ENCODE measurements around the gene FXN.
"Not testable (repeated sequence)": the region's sequence is repeated elsewhere in the genome, so short reads cannot be mapped to it uniquely, and the experiment has no call there.

Gene FXN

DNA sequence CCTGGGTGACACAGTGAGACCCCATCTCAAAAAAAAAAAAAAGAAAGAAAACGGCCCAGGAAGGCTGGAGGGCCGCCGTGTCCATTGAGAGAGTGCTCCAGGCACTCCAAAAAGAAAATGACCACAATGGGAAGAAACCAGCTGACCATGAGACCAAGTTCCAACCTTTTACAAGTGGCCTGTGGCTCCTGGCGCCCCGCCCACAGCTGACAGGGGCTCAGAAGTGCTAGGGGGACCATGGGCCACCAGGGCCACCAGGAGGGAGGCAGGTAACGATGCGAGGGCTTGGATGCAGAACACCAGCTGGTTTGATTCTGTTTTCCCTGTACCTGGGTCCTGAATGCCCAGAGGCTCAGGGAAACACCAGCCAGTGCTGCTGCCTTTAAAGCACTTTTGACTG, 34.6 kb downstream of the FXN start:
- DNase-seq (ENCODE audit: low read depth): no peak

DNA sequence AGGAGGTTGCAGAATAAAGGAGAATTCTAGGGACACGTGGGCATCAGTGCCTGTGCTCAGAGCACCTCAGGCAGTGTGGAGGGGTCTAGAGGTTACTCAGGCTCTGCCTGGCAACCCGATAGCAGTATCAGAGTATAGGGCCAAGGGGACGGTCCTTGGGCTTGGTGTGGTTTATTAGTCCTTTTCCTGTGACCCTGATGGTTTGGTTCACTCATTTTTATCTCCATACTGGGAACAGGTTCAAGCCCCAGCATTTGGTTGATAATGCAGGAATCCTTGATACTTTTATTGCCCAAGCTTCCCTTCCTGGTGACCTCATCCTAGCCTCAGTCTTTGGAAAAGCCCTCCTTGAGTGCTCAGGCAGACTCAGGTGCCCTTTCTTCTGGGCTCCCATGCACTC, 35.5 kb downstream of the FXN start:
- no peak for DNase-seq (ENCODE audit: low read depth)

DNA sequence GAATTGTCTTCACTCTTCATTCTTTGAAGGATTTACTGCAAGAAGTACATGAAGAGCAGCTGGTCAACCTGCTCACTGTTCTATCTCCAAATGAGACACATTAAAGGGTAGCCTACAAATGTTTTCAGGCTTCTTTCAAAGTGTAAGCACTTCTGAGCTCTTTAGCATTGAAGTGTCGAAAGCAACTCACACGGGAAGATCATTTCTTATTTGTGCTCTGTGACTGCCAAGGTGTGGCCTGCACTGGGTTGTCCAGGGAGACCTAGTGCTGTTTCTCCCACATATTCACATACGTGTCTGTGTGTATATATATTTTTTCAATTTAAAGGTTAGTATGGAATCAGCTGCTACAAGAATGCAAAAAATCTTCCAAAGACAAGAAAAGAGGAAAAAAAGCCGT, 37.6 kb downstream of the FXN start:
- DNase-seq (ENCODE audit: low read depth): no peak

DNA sequence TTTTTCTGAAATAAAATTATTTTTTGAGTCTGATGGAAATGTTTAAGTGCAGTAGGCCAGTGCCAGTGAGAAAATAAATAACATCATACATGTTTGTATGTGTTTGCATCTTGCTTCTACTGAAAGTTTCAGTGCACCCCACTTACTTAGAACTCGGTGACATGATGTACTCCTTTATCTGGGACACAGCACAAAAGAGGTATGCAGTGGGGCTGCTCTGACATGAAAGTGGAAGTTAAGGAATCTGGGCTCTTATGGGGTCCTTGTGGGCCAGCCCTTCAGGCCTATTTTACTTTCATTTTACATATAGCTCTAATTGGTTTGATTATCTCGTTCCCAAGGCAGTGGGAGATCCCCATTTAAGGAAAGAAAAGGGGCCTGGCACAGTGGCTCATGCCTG, 39.2 kb downstream of the FXN start:
- DNase-seq (ENCODE audit: low read depth): no peak

DNA sequence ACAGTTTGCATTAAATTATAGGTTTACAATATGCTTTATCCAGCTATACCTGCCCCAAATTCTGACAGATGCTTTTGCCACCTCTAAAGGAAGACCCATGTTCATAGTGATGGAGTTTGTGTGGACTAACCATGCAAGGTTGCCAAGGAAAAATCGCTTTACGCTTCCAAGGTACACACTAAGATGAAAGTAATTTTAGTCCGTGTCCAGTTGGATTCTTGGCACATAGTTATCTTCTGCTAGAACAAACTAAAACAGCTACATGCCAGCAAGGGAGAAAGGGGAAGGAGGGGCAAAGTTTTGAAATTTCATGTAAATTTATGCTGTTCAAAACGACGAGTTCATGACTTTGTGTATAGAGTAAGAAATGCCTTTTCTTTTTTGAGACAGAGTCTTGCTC, 41.0 kb downstream of the FXN start:
- DNase-seq (ENCODE audit: low read depth): no peak

DNA sequence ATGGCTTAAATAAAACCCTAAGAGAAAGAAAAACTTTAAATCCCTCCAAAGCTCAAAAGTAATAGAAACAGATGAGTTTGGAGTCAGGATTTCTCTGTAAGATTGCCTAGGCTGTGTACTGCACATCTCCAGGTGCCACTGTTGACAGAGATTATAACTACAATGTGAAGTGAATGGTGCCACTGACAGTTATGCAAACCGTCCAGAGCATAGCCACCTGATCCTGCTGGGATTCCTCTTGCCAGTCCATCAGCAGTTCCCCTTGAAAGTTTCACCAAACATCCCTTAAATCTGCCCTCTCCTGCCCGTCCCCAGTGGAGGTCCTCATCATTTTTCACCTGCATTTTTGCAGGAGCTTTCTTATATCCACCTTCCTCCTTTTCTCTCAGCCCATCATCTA, 42.5 kb downstream of the FXN start:
- no peak for DNase-seq (ENCODE audit: low read depth)

DNA sequence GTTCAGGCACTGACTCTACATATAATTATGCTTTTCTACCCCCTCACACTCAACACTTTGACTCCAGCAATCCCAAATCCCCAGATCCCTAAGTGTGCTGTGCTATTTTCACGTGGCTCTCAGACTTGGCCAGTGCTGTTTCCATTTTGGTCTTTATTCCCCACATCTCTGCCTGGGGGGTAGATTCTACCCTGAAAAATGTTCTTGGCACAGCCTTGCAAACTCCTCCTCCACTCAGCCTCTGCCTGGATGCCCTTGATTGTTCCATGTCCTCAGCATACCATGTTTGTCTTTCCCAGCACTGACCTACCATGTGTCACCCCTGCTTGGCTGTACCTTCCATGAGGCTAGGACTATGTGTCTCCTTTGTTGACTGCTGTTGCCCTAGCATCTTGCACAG, 43.0 kb downstream of the FXN start:
- no peak for DNase-seq (ENCODE audit: low read depth)

DNA sequence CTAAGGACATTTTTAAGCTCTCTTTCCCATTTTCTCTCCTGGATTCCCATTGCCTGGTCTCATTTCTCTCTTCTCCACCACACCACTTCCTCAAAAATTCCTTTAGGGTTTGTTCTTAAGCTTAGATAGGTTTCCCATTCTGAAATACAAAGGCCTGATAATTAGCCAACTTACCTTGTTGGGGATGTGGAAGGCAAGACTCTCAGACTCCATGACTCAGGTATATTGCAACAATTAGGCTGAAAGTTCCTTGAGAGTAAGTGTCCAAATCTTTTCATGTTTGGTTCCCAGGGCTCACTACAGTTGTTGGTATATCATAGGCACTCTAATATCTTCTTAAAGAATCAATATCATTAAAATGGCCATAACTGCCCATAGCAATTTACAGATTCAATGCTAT, 43.6 kb downstream of the FXN start:
- DNase-seq (ENCODE audit: low read depth): no peak

DNA sequence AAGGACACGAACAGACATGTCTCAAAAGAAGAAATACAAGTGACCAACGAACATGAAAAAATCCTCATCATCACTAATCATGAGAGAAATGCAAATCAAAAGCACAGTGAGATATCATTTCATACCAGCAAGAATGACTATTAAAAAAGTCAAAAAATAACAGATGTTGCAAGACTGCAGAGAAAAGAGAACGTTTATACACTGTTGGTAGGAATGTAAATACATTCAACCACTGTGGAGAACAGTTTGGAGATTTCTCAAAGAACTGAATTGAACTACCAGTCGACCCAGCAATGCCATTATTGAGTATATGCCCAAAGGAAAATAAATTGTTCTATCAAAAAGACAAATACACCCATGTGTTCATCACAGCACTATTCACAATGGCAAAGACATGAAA, 45.7 kb downstream of the FXN start:
- no peak for DNase-seq (ENCODE audit: low read depth)

DNA sequence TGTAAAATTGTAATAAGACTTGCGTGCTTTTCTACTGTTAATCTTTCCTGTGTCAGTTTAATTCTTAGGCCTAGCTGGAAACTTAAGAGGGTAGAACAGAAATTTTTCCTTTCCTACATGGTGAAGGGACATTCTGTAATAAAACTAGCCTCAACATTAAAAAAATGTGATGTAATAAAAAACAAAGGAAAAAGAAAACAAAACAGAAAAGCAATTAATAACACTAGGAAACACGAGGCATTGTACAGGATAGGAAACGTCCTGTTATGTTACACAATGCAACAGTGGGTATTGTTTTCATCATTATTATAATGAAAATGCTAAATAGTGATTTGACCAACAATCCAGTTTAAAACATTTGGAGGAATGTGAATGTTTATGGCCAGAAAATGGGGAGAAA, 47.8 kb downstream of the FXN start:
- DNase-seq (ENCODE audit: low read depth): no peak

DNA sequence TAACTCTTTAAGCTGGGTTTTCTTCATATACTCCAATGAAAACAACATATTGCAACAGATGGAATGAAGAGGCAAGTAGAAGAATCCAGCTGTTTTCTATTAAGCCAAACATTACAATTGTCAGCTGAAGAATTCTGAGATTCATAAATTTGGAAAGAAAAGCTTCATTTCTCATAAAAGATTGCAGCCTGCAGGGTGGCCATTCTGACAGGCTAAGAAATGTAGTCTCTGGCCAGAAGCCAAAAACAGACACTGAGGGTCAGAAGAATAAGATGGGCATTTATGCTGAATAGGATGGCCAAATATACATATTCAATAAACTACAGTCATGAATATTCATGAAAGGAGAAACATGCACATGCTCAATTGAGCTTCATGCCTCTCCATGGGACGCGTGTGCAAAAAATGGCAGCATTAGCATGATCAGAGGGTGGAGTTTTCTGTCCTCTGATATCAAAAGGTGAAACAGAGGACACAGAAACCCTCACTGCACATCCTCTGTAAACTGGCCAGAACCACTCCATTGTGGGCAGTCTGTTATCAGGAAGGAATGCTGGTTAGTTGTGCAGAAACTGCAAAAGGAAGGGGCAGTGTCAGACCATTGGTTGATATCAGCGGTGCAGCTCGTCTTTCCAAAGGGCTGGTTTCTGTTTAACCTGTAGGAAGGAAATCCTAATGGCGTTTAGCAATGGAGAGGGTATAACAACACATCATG, 50.2 kb downstream of the FXN start:
- DNase-seq (ENCODE audit: low read depth): no peak

DNA sequence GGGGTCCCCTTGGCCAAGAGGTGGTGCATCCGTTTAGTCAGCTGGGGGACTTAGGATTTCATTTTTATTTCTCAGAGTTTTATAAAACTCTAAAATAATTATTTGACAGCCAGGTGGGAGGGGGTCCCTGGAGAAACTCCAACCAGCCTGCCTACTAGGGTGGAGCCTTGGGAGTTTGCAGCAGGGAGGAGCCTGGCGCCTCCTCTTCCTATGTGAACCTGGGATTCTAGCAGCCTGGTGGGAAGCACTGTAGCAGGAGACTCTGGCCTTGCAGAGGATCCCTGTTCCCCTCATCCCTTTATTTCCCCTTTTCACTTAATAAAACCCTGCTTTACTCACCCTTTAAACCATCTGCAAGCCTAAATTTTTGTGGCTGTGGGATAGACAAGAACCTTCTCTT, 50.8 kb downstream of the FXN start:
- DNase-seq (ENCODE audit: low read depth): no peak

DNA sequence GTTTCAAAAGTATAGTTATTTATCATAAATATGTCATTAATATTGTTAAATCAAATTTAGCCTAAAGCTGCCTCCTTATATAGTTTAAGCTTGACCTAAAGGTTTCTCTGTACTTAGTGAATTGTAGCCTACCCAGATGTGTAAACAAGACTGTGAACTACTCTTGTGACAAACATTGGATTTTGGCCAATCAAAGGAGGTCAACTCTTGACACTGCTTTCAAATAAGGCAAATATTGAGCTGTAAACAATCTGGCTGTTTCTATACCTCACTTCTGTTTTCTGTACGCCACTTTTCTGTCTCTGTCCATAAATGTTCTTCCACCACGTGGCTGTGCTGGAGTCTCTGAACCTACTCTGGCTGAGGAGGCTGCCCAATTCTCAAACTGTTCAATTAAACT, 51.2 kb downstream of the FXN start:
- no peak for DNase-seq (ENCODE audit: low read depth)

DNA sequence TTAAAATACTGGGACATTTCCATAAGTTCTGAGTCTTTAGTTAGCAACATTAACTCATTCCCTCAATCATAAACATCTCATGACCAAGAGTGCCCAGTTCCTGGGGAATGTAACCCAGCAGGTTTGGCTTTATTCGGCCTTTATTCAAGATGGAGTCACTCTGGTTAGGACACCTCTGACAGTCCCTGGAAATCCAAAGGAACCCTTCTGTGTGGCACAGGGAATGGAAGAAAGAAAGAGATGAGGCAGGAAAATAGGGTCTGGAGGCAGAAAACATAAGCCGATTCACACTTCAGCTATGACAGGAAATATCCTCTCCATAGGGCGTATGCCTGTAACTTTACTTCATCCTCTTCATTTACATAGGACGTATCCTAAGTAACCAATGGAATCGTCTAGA, 53.5 kb downstream of the FXN start:
- DNase-seq (ENCODE audit: low read depth): no peak

DNA sequence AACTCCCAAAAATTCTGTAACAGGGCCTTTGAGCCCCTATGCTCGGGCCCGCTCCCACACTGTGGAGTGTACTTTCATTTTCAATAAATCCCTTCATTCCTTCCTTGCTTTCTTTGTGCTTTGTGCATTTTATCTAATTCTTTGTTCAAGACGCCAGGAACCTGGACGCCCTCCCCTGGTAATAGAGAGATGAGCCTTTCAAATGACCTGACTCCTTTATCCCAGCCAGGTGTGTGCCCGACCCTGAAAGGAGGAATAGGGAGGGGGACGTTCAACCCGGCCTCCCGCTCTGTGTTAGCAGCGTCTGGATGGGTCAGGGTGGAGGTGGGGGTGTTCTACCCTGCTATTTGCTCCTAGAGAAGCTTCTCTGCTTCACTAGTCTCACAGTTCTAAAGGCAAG, 53.9 kb downstream of the FXN start:
- DNase-seq (ENCODE audit: low read depth): no peak

DNA sequence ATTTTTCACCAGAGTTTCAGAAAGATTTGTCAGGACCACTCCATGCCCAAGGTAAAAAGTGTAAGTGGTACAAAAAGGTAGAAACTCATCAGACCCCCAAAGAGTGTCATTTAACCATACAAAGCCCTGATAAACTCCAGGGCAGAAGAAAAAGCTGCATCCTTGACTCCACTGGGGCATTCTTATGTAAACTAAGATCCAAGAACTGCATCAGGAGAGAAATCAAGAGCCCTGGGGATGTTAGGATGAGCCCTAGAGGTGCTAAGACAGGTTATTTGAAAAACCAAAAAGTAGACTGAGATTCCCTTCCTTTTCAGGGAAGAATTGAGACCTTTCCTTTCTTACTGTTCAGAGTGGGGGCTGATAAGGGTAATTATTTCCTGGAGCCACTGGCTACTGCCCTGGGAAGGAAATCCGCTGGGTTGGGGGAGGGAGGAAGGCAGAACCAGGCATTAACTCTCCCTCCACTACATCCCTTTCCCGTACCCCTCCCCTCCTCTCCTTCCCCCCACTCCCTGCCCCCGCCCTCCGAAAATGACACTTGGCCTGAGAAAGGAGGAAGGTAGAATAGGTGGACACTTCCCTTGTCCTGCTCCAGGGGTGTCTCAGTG, 54.7 kb downstream of the FXN start:
- no peak for DNase-seq (ENCODE audit: low read depth)

DNA sequence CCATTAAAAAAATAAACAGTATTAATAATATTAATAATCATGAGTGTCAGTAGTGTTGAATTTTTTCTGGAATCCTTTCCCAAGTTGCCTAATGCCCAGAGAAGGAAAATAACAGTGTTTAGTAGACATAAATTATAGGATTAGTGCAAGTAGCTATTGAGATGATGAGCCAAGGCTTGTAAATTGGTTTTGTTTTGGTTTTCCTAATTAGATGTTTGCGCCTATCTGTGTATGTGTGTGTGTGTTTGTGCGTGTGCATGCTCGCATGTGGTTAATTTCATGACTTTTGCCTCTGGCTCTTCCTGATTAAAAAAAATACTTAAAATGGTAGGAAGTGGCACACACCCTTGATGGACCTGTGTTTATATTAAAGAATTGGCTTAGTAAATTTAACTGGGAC, 55.4 kb downstream of the FXN start:
- DNase-seq (ENCODE audit: low read depth): no peak

DNA sequence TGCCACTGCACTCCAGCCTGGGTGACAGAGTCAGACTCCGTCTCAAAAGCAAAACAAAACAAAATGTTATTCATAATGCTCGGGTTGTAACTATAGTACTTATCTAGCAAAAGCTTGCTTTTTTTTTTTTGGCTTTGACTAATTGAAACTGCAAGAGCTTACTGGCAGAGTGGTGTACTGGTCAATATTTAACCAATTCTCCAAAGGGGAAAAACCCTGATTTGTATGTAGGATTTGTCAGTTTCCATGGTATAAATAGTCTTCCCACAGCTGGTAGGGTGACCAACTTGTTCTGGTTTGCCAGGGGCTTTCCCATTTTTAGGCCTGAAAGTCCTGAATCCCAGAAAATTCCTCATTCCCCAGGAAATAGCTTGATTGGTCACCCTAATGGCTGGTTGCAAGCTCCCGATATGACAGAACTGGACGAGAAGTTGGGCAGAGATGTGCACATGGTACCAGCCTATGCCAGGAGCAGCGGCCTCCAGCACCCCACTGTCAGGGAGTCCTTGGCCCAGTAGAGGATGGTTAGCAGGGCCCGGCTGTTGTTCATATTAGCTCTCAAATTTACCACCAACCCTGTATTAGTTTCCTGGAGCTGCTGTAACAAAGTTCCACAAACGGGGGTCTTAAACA, 58.0 kb downstream of the FXN start:
- no peak for DNase-seq (ENCODE audit: low read depth)

DNA sequence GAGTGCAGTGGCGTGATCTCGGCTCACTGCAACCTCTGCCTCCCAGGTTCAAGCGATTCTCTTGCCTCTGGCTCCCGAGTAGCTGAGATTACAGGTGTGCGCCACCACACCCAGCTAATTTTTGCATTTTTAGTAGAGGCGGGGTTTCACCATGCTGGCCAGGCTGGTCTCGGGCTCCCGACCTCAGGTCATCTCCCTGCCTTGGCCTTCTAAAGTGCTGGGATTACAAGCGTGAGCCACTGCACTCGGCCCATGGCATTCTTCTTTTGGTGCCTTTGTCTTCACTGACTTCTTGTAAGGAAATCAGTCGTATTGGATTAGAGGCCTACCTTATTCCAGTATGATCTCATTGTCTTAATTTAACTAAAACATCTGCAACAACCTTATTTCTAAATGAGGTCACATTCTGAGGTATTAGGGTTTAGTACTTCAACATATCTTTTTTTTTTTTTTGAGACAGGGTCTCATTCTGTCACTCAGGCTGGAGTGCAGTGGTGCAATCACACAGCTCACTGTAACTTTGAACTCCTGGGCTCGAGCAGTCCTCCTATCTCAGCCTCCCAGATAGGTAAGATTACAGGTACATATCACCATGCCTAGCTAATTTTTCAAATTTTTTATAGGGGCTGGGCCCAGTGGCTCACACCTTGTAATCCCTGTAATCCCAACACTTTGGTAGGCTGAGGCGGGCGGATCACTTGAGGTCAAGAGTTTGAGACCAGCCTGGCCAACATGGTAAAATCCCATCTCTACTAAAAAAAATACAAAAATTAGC, 59.0 kb downstream of the FXN start:
- DNase-seq (ENCODE audit: low read depth): not testable (repeated sequence)

DNA sequence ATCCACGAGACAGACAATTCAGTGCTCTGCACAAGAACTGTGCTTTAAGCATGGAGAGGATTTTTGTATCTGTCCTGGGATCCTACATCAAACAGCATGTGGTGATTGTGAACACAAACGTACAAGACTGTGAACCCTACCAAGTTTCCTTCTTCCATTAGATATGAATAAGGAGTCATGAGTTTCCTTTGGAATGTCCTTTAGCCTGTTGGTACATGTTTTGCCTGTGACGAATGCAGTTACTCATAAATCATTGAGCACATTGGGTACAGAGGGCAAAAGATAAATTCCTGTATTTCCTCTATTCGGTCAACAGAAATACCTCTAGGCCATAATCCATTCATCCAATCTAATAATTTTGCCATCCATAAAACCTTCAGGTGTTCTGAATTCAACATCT, 61.5 kb downstream of the FXN start:
- DNase-seq (ENCODE audit: low read depth): no peak

DNA sequence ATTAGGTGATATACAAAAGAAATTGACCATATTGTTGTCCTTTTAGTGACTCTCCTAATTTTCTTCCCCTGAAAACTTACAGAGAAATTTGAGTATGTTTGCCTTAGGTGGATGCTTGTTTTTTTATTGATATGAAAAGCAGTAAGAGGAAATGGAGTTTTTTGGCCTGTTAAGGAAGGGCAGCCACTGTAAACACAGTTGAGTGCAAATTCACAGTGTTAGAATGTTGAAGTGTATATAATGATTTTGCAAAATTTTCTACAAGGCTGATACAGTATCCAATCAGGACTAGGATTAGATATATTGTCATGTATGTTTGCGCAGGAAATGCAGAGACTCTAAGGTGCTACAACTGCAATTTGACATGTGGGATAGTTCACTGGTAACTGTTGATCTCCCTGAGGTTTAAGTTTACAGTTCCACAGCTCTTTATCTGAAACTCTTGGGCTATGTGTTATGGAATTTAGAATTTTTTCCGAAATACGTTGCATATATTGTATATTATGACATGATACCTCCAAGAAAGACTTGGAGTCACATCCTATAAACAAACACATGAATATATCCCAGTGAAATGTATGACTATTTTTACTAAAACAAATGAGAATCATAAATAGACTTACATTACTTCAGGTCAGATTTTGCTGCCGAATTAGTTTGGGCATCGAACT, 62.5 kb downstream of the FXN start:
- DNase-seq (ENCODE audit: low read depth): no peak

DNA sequence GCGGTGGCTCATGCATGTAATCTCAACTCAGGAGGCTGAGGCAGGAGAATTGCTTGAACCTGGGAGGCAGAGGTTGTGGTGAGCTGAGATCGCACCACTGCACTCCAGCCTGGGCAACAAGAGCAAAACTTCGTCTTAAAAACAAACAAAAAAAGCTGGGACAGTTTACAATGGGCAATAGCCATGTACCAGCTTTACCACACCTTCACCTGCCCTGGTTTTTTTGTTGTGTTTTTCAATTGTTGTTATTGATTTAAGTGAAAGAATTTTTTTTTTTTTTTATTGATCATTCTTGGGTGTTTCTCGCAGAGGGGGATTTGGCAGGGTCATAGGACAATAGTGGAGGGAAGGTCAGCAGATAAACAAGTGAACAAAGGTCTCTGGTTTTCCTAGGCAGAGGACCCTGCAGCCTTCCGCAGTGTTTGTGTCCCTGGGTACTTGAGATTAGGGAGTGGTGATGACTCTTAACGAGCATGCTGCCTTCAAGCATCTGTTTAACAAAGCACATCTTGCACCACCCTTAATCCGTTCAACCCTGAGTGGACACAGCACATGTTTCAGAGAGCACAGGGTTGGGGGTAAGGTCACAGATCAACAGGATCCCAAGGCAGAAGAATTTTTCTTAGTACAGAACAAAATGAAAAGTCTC, 67.9 kb downstream of the FXN start:
- DNase-seq (ENCODE audit: low read depth): not testable (repeated sequence)
